WTC11 (cell line): ENCODE measurements around the gene IL1F10. TPM values are rescaled to one million over a fixed set of nuclear protein-coding genes. Genes with fewer than 3 reads are reported as not detected.
"Not testable (repeated sequence)": the region's sequence is repeated elsewhere in the genome, so short reads cannot be mapped to it uniquely, and the experiment has no call there.

Experiments used
- ATAC-seq: fragments of 200-7000 bp; cut with Tn5 transposase; 2 replicates; pipeline ENCODE4 v1.10.0; 2021; ENCODE audit warnings: mild to moderate bottlenecking, moderate library complexity
- CTCF ChIA-PET: fragments of 300-600 bp; sonication (Branson Sonifier 250); formaldehyde crosslinking; loops from one replicate; lab custom pipeline; 2021; ENCODE audit warnings: antibody characterized with exemption; lab: Charles Lee
- POLR2A ChIA-PET: fragments of 350-600 bp; sonication (Branson Sonifier 250); formaldehyde crosslinking; loops from one replicate; lab custom pipeline; 2021; ENCODE audit warnings: antibody characterized with exemption; lab: Charles Lee
- DNase-seq: peaks from one replicate; pipeline ENCODE4 v3.0.0; 2021; ENCODE audit warnings: low spot score
- H3K27ac Mint-ChIP-seq: 2 replicates; pipeline ENCODE4 v1.8.0; 2021; ENCODE audit warnings: mixed read lengths
- H3K27me3 Mint-ChIP-seq: 2 replicates; pipeline ENCODE4 v1.8.0; 2021; ENCODE audit warnings: low read depth, mild to moderate bottlenecking, moderate library complexity, mixed read lengths
- H3K36me3 Mint-ChIP-seq: 2 replicates; pipeline ENCODE4 v1.8.0; 2021; ENCODE audit warnings: mixed read lengths
- H3K4me1 Mint-ChIP-seq: 2 replicates; pipeline ENCODE4 v1.8.0; 2022; ENCODE audit warnings: mixed read lengths
- H3K4me3 Mint-ChIP-seq: 2 replicates; pipeline ENCODE4 v1.8.0; 2021; ENCODE audit warnings: mild to moderate bottlenecking, moderate library complexity, mixed read lengths
- H3K9me3 Mint-ChIP-seq: 2 replicates; pipeline ENCODE4 v1.8.0; 2021; ENCODE audit warnings: mixed read lengths
- ATF2 ChIP-seq: sonication (generic); formaldehyde crosslinking; IDR thresholded peaks from 2 replicates; pipeline ENCODE4 v1.8.1; 2022; ENCODE audit warnings: low read depth, missing genetic modification reagents, borderline replicate concordance
- ERG ChIP-seq: fragments of 250-450 bp; sonication (Bioruptor Pico); IDR thresholded peaks from 2 replicates; pipeline ENCODE4 v1.8.0; 2021; ENCODE audit warnings: mild to moderate bottlenecking
- FOXP4 ChIP-seq: sonication (generic); formaldehyde crosslinking; IDR thresholded peaks from 2 replicates; pipeline ENCODE4 v1.8.0; 2022; ENCODE audit warnings: mild to moderate bottlenecking, missing genetic modification reagents
- HMGA2 ChIP-seq: fragments of 250-450 bp; sonication (Bioruptor Pico); IDR thresholded peaks from 2 replicates; pipeline ENCODE4 v1.4.0; 2021; ENCODE audit warnings: mild to moderate bottlenecking, moderate library complexity
- USF2 ChIP-seq: sonication (generic); formaldehyde crosslinking; IDR thresholded peaks from 2 replicates; pipeline ENCODE4 v1.8.1; 2023; ENCODE audit warnings: mild to moderate bottlenecking, missing genetic modification reagents, moderate library complexity
- ZNF425 ChIP-seq: fragments of 250-450 bp; sonication (Bioruptor Pico); conservative IDR thresholded peaks from 2 replicates; pipeline ENCODE4 v1.9.0; 2021; ENCODE audit warnings: mild to moderate bottlenecking
- total RNA-seq: library from RNA; stranded (reverse); gene quantifications from 3 replicates; pipeline ENCODE4 v1.2.3, GENCODE V29; 2021

The IL1F10 gene
- total RNA-seq, 1 experiment from 2014 or later: not detected

GRCh38 chr2:113092864-113093612, 25.3 kb downstream of the IL1F10 start (continued):
- TF ChIP-seq FOXP4 (CRISPR knock-in tag): no peak
- no peak for TF ChIP-seq USF2 (CRISPR knock-in tag)

GRCh38 chr2:113093613-113093977, 25.8 kb downstream of the IL1F10 start:
- CTCF ChIA-PET: interaction anchor here (1.9 kb wide), 1 partner anchor 13 kb away, joined by 9 read pairs; no protein-coding TSS in a partner anchor
- no peaks in the 10 kb centered on the region for H3K4me1 Mint-ChIP-seq
- TF ChIP-seq ZNF425 (CRISPR knock-in tag) (no peak), HMGA2 (no peak), ERG (CRISPR knock-in tag) (no peak), ATF2 (no peak)
- TF ChIP-seq, all 79 proteins: peak for 0
- H3K27me3 Mint-ChIP-seq: peaks cover 16% of the 10 kb centered on the region
- DNase-seq (no peak), ATAC-seq (no peak)
- H3K9me3 Mint-ChIP-seq: peaks cover 39% of the 10 kb centered on the region
- POLR2A ChIA-PET: no interaction called here
- H3K4me3 Mint-ChIP-seq: no peak overlapping the region
- no peak overlapping the region for H3K27ac Mint-ChIP-seq
- H3K36me3 Mint-ChIP-seq: peaks cover 2% of the 10 kb centered on the region

GRCh38 chr2:113096306-113096705, 28.5 kb downstream of the IL1F10 start:
- H3K36me3 Mint-ChIP-seq, H3K4me3 Mint-ChIP-seq, H3K4me1 Mint-ChIP-seq, POLR2A ChIA-PET, H3K27ac Mint-ChIP-seq, ATAC-seq, CTCF ChIA-PET, DNase-seq: not testable (repeated sequence)
- Mint-ChIP-seq H3K9me3 (peaks cover 42% of the 10 kb centered on the region), H3K27me3 (peaks cover 16% of the 10 kb centered on the region)

GRCh38 chr2:113096842-113097618, 29.3 kb downstream of the IL1F10 start:
- ATAC-seq, CTCF ChIA-PET: not testable (repeated sequence)

More at GRCh38 chr2:113096842-113097618, 29.3 kb downstream of the IL1F10 start:
- DNase-seq, H3K36me3 Mint-ChIP-seq, H3K4me3 Mint-ChIP-seq, H3K4me1 Mint-ChIP-seq, H3K27ac Mint-ChIP-seq, POLR2A ChIA-PET: not testable (repeated sequence)
- H3K9me3 Mint-ChIP-seq: peaks cover 42% of the 10 kb centered on the region
- H3K27me3 Mint-ChIP-seq: peaks cover 16% of the 10 kb centered on the region
